H9 (cell line): Measurements from ENCODE around the gene C1orf185. TPM values are rescaled to one million over a fixed set of nuclear protein-coding genes. Genes with fewer than 3 reads are reported as not detected.
"Not testable (repeated sequence)": the region's sequence is repeated elsewhere in the genome, so short reads cannot be mapped to it uniquely, and the experiment has no call there.

Experiments
- DNase-seq: peaks from one replicate; pipeline ENCODE4 v3.0.0-alpha.2; 2017
- H2AFZ ChIP-seq: one replicate; pipeline ENCODE4 v1.6.1; 2013; ENCODE audit warnings: mild to moderate bottlenecking, low read length, control low read depth, moderate library complexity
- H2AK5ac ChIP-seq: 2 replicates; pipeline ENCODE4 v1.6.1; 2013; ENCODE audit warnings: low read length, control low read depth, mixed read lengths; ENCODE audit not compliant: insufficient read length
- H2BK120ac ChIP-seq: one replicate; pipeline ENCODE4 v1.6.1; 2013; ENCODE audit warnings: low read depth, mild to moderate bottlenecking, low read length, control low read depth, inconsistent platforms; ENCODE audit not compliant: poor library complexity, severe bottlenecking
- H2BK12ac ChIP-seq: 2 replicates; pipeline ENCODE4 v1.6.1; 2013; ENCODE audit warnings: low read length, control low read depth, mixed read lengths, low read depth; ENCODE audit not compliant: insufficient read length
- H2BK15ac ChIP-seq: 2 replicates; pipeline ENCODE4 v1.6.1; 2013; ENCODE audit warnings: low read depth, low read length, control low read depth
- H2BK20ac ChIP-seq: one replicate; pipeline ENCODE4 v1.6.1; 2013; ENCODE audit warnings: low read depth, mild to moderate bottlenecking, low read length, control low read depth, inconsistent platforms; ENCODE audit not compliant: poor library complexity, severe bottlenecking
- H2BK5ac ChIP-seq: 2 replicates; pipeline ENCODE4 v1.6.1; 2013; ENCODE audit warnings: low read length, control low read depth, mixed read lengths; ENCODE audit not compliant: insufficient read length
- H3K14ac ChIP-seq: 2 replicates; pipeline ENCODE4 v1.6.1; 2013; ENCODE audit warnings: low read length, control low read depth; ENCODE audit not compliant: insufficient read depth
- H3K18ac ChIP-seq: 2 replicates; pipeline ENCODE4 v1.6.1; 2013; ENCODE audit warnings: low read depth, mild to moderate bottlenecking, mixed read lengths, low read length, control low read depth; ENCODE audit not compliant: insufficient read length
- H3K23ac ChIP-seq: 2 replicates; pipeline ENCODE4 v1.6.1; 2013; ENCODE audit warnings: low read length, control low read depth, mixed read lengths, low read depth; ENCODE audit not compliant: insufficient read length
- H3K23me2 ChIP-seq: 2 replicates; pipeline ENCODE4 v1.6.1; 2013; ENCODE audit warnings: low read depth, mild to moderate bottlenecking, mixed read lengths, low read length, control low read depth; ENCODE audit not compliant: insufficient read length, poor library complexity, severe bottlenecking
- H3K27ac ChIP-seq: 2 replicates; pipeline ENCODE4 v1.5.1; 2013; ENCODE audit warnings: low read length, control low read depth, mixed read lengths, low read depth; ENCODE audit not compliant: insufficient read length
- H3K27me3 ChIP-seq: 2 replicates; pipeline ENCODE4 v1.6.1; 2013; ENCODE audit warnings: low read length, control low read depth, inconsistent platforms; ENCODE audit not compliant: insufficient read depth
- H3K4ac ChIP-seq: 2 replicates; pipeline ENCODE4 v1.6.1; 2013; ENCODE audit warnings: low read depth, mild to moderate bottlenecking, control low read depth, inconsistent platforms, low read length, moderate library complexity
- H3K4me1 ChIP-seq: 2 replicates; pipeline ENCODE4 v1.6.1; 2013; ENCODE audit warnings: low read length, control low read depth, inconsistent platforms; ENCODE audit not compliant: insufficient read depth
- H3K4me2 ChIP-seq: 2 replicates; pipeline ENCODE4 v1.6.1; 2013; ENCODE audit warnings: low read length, control low read depth, mixed read lengths; ENCODE audit not compliant: insufficient read length, insufficient read depth
- H3K56ac ChIP-seq: 2 replicates; pipeline ENCODE4 v1.6.1; 2013; ENCODE audit warnings: low read depth, mild to moderate bottlenecking, mixed read lengths, low read length, control low read depth; ENCODE audit not compliant: insufficient read length
- H3K79me1 ChIP-seq: 2 replicates; pipeline ENCODE4 v1.6.1; 2013; ENCODE audit warnings: low read depth, mild to moderate bottlenecking, moderate library complexity, low read length, control low read depth, inconsistent platforms; ENCODE audit not compliant: insufficient read depth, poor library complexity, severe bottlenecking
- H3K79me2 ChIP-seq: 2 replicates; pipeline ENCODE4 v1.6.1; 2013; ENCODE audit warnings: low read length, control low read depth, inconsistent platforms; ENCODE audit not compliant: insufficient read depth
- H3K9ac ChIP-seq: 2 replicates; pipeline ENCODE4 v1.6.1; 2013; ENCODE audit warnings: low read length, control low read depth, mixed read lengths; ENCODE audit not compliant: insufficient read length; ENCODE audit errors: extremely low read depth
- H3K9me3 ChIP-seq: one replicate; pipeline ENCODE4 v1.6.1; 2013; ENCODE audit warnings: low read depth, low read length, inconsistent platforms; ENCODE audit not compliant: control insufficient read depth
- H3T11ph ChIP-seq: one replicate; pipeline ENCODE4 v1.6.1; 2013; ENCODE audit warnings: mild to moderate bottlenecking, low read length, control low read depth, inconsistent platforms
- H4K20me1 ChIP-seq: one replicate; pipeline ENCODE4 v1.6.1; 2013; ENCODE audit not compliant: control insufficient read depth, insufficient read length, insufficient read depth
- H4K5ac ChIP-seq: 2 replicates; pipeline ENCODE4 v1.6.1; 2013; ENCODE audit warnings: low read depth, mild to moderate bottlenecking, mixed read lengths, low read length, control low read depth; ENCODE audit not compliant: insufficient read length
- H4K8ac ChIP-seq: replicated peaks from 2 replicates; pipeline ENCODE4 v1.6.1; 2013; ENCODE audit warnings: low read length, control low read depth, mixed read lengths, low read depth; ENCODE audit not compliant: insufficient read length
- H4K91ac ChIP-seq: 2 replicates; pipeline ENCODE4 v1.6.1; 2013; ENCODE audit warnings: low read depth, mild to moderate bottlenecking, moderate library complexity, mixed read lengths, low read length, control low read depth; ENCODE audit not compliant: insufficient read length
- H3K27ac Mint-ChIP-seq, 3 experiments: 2 replicates in 2 of 3; 3 replicates in 1 of 3; pipeline ENCODE4 v1.8.0; 2020 to 2021; ENCODE audit warnings: mixed read lengths in 3 of 3, mild to moderate bottlenecking in 1 of 3, moderate library complexity in 1 of 3
- H3K27me3 Mint-ChIP-seq: 2 replicates; pipeline ENCODE4 v1.8.0; 2021; ENCODE audit warnings: low read depth, mild to moderate bottlenecking, moderate library complexity, mixed read lengths
- H3K36me3 Mint-ChIP-seq, 3 experiments: 2 replicates in 2 of 3; 3 replicates in 1 of 3; pipeline ENCODE4 v1.8.0; 2020 to 2021; ENCODE audit warnings: low read depth in 3 of 3, mixed read lengths in 3 of 3; ENCODE audit not compliant: insufficient read depth in 1 of 3
- H3K4me1 Mint-ChIP-seq, 2 experiments: 2 replicates each; pipeline ENCODE4 v1.8.0; 2020; ENCODE audit warnings: mixed read lengths in 2 of 2
- H3K4me3 Mint-ChIP-seq, 2 experiments: 2 replicates in 1 of 2; 3 replicates in 1 of 2; pipeline ENCODE4 v1.8.0; 2020 to 2021; ENCODE audit warnings: mild to moderate bottlenecking in 2 of 2, mixed read lengths in 2 of 2, moderate library complexity in 1 of 2
- H3K9me3 Mint-ChIP-seq, 2 experiments: 2 replicates in 1 of 2; 3 replicates in 1 of 2; pipeline ENCODE4 v1.8.0; 2020; ENCODE audit warnings: mild to moderate bottlenecking in 2 of 2, mixed read lengths in 2 of 2, moderate library complexity in 1 of 2
- WGBS: extraction: QIAGEN DNeasy Blood & Tissue Kit; methylation state at CpG from one replicate; pipeline ENCODE4 v1.1.7; 2013; ENCODE audit warnings: missing lambda C conversion rate, low lambda C conversion rate, mixed read lengths; ENCODE audit not compliant: insufficient read length; ENCODE audit errors: extremely low coverage; 5-methylcytosine and 5-hydroxymethylcytosine counted together
- total RNA-seq: library from RNA; stranded (reverse); gene quantifications from 2 replicates; pipeline ENCODE4 v1.2.1, GENCODE V29; 2021
- TF ChIP-seq, protein P1 (sequence below): fragments of 200-600 bp; sonication (generic); conservative IDR thresholded peaks from 3 replicates; pipeline ENCODE4 v1.8.0; 2021; ENCODE audit warnings: antibody characterized with exemption, mild to moderate bottlenecking

C1orf185 gene
- total RNA-seq, 1 experiment from 2014 or later: not detected

- H3K23ac ChIP-seq: no peak overlapping the region
- TF ChIP-seq, protein P1, sequence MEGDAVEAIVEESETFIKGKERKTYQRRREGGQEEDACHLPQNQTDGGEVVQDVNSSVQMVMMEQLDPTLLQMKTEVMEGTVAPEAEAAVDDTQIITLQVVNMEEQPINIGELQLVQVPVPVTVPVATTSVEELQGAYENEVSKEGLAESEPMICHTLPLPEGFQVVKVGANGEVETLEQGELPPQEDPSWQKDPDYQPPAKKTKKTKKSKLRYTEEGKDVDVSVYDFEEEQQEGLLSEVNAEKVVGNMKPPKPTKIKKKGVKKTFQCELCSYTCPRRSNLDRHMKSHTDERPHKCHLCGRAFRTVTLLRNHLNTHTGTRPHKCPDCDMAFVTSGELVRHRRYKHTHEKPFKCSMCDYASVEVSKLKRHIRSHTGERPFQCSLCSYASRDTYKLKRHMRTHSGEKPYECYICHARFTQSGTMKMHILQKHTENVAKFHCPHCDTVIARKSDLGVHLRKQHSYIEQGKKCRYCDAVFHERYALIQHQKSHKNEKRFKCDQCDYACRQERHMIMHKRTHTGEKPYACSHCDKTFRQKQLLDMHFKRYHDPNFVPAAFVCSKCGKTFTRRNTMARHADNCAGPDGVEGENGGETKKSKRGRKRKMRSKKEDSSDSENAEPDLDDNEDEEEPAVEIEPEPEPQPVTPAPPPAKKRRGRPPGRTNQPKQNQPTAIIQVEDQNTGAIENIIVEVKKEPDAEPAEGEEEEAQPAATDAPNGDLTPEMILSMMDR: no peak
- H2AFZ ChIP-seq: no peak overlapping the region
- no peak overlapping the region for H3K4me3 Mint-ChIP-seq
- no peaks in the 10 kb centered on the region for H3K23me2 ChIP-seq
- no peak overlapping the region for H3K27ac ChIP-seq
- H4K91ac ChIP-seq: no peak overlapping the region
- no peak overlapping the region for H3K4me2 ChIP-seq
- no peak overlapping the region for H3K14ac ChIP-seq
- DNase-seq: no peak
- H2BK20ac ChIP-seq: no peak overlapping the region
- H3K27me3 ChIP-seq: no peaks in the 10 kb centered on the region
- WGBS: no CpG with 5 or more reads among the region's 4 CpGs
- no peaks in the 10 kb centered on the region for H4K20me1 ChIP-seq
- no peak overlapping the region for H3K27ac Mint-ChIP-seq
- H4K8ac ChIP-seq: no peak overlapping the region
- peaks cover 0 to 6% (median 4%) of the 10 kb centered on the region in 3 experiments; a peak in 3 of 7 replicates for H3K36me3 Mint-ChIP-seq
- no peak overlapping the region for H3K56ac ChIP-seq
- no peaks in the 10 kb centered on the region for H3K79me1 ChIP-seq
- H3K4me1 Mint-ChIP-seq: no peaks in the 10 kb centered on the region
- no peak overlapping the region for H3K9ac ChIP-seq
- no peaks in the 10 kb centered on the region for H3K79me2 ChIP-seq
- no peak overlapping the region for H2BK5ac ChIP-seq
- H2BK120ac ChIP-seq: no peak overlapping the region
- H3K27me3 Mint-ChIP-seq: no peaks in the 10 kb centered on the region; the same call in 1 of the 2 replicates
- no peaks in the 10 kb centered on the region for H3K4me1 ChIP-seq
- H2BK12ac ChIP-seq: no peak overlapping the region
- no peak overlapping the region for H3K18ac ChIP-seq
- H2AK5ac ChIP-seq: no peak overlapping the region
- no peak overlapping the region for H3T11ph ChIP-seq
- no peak overlapping the region for H3K4ac ChIP-seq
- no peaks in the 10 kb centered on the region for H3K9me3 ChIP-seq
- no peak overlapping the region for H2BK15ac ChIP-seq
- H3K9me3 Mint-ChIP-seq: peaks cover 9 to 10% of the 10 kb centered on the region in 2 experiments
- H4K5ac ChIP-seq: no peak overlapping the region
These were observed 56.2 kb downstream of the C1orf185 start for GRCh38 chr1:51158263-51158662.

DNA sequence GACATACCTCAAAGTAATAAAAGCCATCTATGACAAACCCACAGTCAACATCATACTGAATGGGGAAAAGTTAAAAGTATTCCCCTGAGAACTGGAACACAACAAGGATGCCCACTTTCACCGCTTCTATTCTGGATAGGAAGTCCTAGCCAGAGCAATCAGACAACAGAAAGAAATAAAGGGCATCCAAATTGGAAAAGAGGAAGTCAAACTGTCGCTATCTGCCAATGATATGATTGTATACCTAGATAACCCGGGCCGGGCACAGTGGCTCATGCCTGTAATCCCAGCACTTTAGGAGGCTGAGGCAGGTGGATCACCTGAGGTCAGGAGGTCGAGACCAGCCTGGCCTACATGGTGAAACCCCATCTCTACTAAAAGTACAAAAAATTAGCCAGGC, 60.5 kb downstream of the C1orf185 start:
- H3K27ac ChIP-seq, H2BK120ac ChIP-seq, H4K91ac ChIP-seq, H2BK15ac ChIP-seq, H3K14ac ChIP-seq, H3K27me3 ChIP-seq, H3T11ph ChIP-seq, H3K9me3 ChIP-seq, H3K36me3 Mint-ChIP-seq, H3K4me1 Mint-ChIP-seq, H4K8ac ChIP-seq, H3K23me2 ChIP-seq, H2BK5ac ChIP-seq, H2BK20ac ChIP-seq, H3K27me3 Mint-ChIP-seq, H3K79me1 ChIP-seq, H3K27ac Mint-ChIP-seq, H3K4me2 ChIP-seq, DNase-seq, H3K9me3 Mint-ChIP-seq, H3K79me2 ChIP-seq, H3K4ac ChIP-seq, H3K56ac ChIP-seq, H3K9ac ChIP-seq, H4K20me1 ChIP-seq, H2BK12ac ChIP-seq, H4K5ac ChIP-seq, H2AFZ ChIP-seq, H3K23ac ChIP-seq, H3K4me1 ChIP-seq, H2AK5ac ChIP-seq, H3K18ac ChIP-seq, H3K4me3 Mint-ChIP-seq: not testable (repeated sequence)
- WGBS: no CpG with 5 or more reads among the region's 5 CpGs
